Suprapubic skin (tissue), 4 donors: ENCODE results near the gene RHOT1. TPM values are rescaled to one million over a fixed set of nuclear protein-coding genes. Genes with fewer than 3 reads are reported as not detected.
"Not testable (repeated sequence)": the region's sequence is repeated elsewhere in the genome, so short reads cannot be mapped to it uniquely, and the experiment has no call there.

Experiments used
- DNase-seq, 2 donors: peaks; one replicate each; pipeline ENCODE4 v3.0.0-alpha.2; 2019; ENCODE audit warnings: low spot score in 2 of 2
- H3K27ac ChIP-seq: fragments of 200-600 bp; sonication (generic); one replicate; pipeline ENCODE4 v1.5.1; 2019
- H3K27me3 ChIP-seq: fragments of 200-600 bp; sonication (generic); one replicate; pipeline ENCODE4 v1.5.1; 2019
- H3K36me3 ChIP-seq: fragments of 200-600 bp; sonication (generic); one replicate; pipeline ENCODE4 v1.5.1; 2019
- H3K4me1 ChIP-seq: fragments of 200-600 bp; sonication (generic); one replicate; pipeline ENCODE4 v1.5.1; 2019
- H3K4me3 ChIP-seq: fragments of 200-600 bp; sonication (generic); one replicate; pipeline ENCODE4 v1.5.1; 2019; ENCODE audit warnings: mild to moderate bottlenecking
- H3K9me3 ChIP-seq: fragments of 200-600 bp; sonication (generic); one replicate; pipeline ENCODE4 v1.5.1; 2019
- CTCF ChIP-seq, 2 donors: fragments of 200-600 bp in 1 of 2; fragments of 450-650 bp in 1 of 2; sonication (generic) in 1 of 2; IDR thresholded peaks; one replicate each; pipeline ENCODE4 v1.5.1; 2016 to 2019; ENCODE audit warnings: antibody characterized with exemption in 2 of 2, mild to moderate bottlenecking in 1 of 2, moderate library complexity in 1 of 2
- EP300 ChIP-seq: sonication (generic); formaldehyde crosslinking; IDR thresholded peaks from one replicate; pipeline ENCODE4 v1.6.1; 2017; ENCODE audit warnings: antibody characterized with exemption
- POLR2A ChIP-seq, 2 donors: fragments of 450-650 bp; IDR thresholded peaks; one replicate each; pipeline ENCODE4 v1.6.1; 2017; ENCODE audit warnings: antibody characterized with exemption in 2 of 2, mild to moderate bottlenecking in 2 of 2, moderate library complexity in 2 of 2
- POLR2AphosphoS5 ChIP-seq, 3 donors: sonication (generic); formaldehyde crosslinking; IDR thresholded peaks; one replicate each; pipeline ENCODE4 v1.6.1; 2017; ENCODE audit warnings: antibody characterized with exemption in 3 of 3
- WGBS: methylation state at CpG from one replicate; pipeline ENCODE4 v1.1.5; 2018; 5-methylcytosine and 5-hydroxymethylcytosine counted together
- total RNA-seq, 4 donors: library from RNA; depleted of rRNA; stranded (reverse); fragments of >200 nt; gene quantifications; one replicate each; pipeline ENCODE4 v1.1.0, GENCODE V29; 2016

RHOT1 gene
- total RNA-seq, 4 donors from 2014 or later: 50.0 to 102 (median 61.4) TPM

- Histone ChIP-seq H3K4me3 (no peak overlapping the region), H3K9me3 (no peaks in the 10 kb centered on the region), H3K27me3 (no peaks in the 10 kb centered on the region), H3K36me3 (peaks cover 34% of the 10 kb centered on the region), H3K4me1 (peaks cover 13% of the 10 kb centered on the region), H3K27ac (no peak overlapping the region)
- TF ChIP-seq POLR2AphosphoS5 (IDR thresholded peaks at IDR 0.05) (no peak), CTCF (IDR thresholded peaks at IDR 0.05) (no peak), POLR2A (IDR thresholded peaks at IDR 0.05) (no peak), EP300 (no peak)
- 95% methylated on average over 8 of the region's 8 CpGs for WGBS
- DNase-seq: no peak
Observed at GRCh38 chr17:32161029-32161428, 18.7 kb downstream of the RHOT1 start.

- TF ChIP-seq POLR2AphosphoS5 (IDR thresholded peaks at IDR 0.05): no peak
- WGBS: 88% methylated on average over 6 of the region's 6 CpGs
- DNase-seq: no peak
Observed at GRCh38 chr17:32161506-32162365, 19.4 kb downstream of the RHOT1 start.

GRCh38 chr17:32174889-32175288 is 32.6 kb downstream of the RHOT1 start:
- Histone ChIP-seq H3K9me3 (no peaks in the 10 kb centered on the region), H3K36me3 (peaks cover 54% of the 10 kb centered on the region), H3K4me1 (no peaks in the 10 kb centered on the region), H3K27ac (no peak overlapping the region), H3K27me3 (no peaks in the 10 kb centered on the region), H3K4me3 (no peak overlapping the region)
- no peak for DNase-seq
- TF ChIP-seq CTCF (IDR thresholded peaks at IDR 0.05) (no peak), EP300 (no peak), POLR2A (IDR thresholded peaks at IDR 0.05) (no peak), POLR2AphosphoS5 (IDR thresholded peaks at IDR 0.05) (no peak)
- WGBS: 80% methylated on average over 3 of the region's 3 CpGs

More at GRCh38 chr17:32161506-32162365, 19.4 kb downstream of the RHOT1 start:
- Histone ChIP-seq H3K9me3 (peaks cover 2% of the 10 kb centered on the region), H3K36me3 (peaks cover 30% of the 10 kb centered on the region), H3K27ac (no peak overlapping the region), H3K27me3 (no peaks in the 10 kb centered on the region), H3K4me1 (peaks cover 6% of the 10 kb centered on the region), H3K4me3 (no peak overlapping the region)

DNA sequence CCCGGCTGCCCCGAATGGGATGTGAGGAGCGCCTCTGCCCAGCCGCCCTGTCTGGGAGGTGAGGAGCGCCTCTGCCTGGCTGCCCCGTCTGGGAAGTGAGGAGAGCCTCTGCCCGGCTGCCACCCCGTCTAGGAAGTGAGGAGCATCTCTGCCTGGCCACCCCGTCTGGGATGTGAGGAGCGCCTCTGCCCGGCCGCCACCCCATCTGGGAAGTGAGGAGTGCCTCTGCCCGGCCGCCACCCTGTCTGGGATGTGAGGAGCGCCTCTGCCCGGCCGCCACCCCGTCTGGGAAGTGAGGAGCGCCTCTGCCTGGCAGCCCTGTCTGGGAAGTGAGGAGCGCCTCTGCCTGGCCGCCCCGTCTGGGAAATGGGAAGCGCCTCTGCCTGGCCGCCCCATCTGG is 36.4 kb downstream of the RHOT1 start:
- not testable (repeated sequence) for DNase-seq, H3K27ac ChIP-seq, H3K27me3 ChIP-seq, H3K4me3 ChIP-seq, H3K4me1 ChIP-seq, H3K9me3 ChIP-seq
- 97% methylated on average over 11 of the region's 24 CpGs for WGBS
- H3K36me3 ChIP-seq: peaks cover 73% of the 10 kb centered on the region

DNA sequence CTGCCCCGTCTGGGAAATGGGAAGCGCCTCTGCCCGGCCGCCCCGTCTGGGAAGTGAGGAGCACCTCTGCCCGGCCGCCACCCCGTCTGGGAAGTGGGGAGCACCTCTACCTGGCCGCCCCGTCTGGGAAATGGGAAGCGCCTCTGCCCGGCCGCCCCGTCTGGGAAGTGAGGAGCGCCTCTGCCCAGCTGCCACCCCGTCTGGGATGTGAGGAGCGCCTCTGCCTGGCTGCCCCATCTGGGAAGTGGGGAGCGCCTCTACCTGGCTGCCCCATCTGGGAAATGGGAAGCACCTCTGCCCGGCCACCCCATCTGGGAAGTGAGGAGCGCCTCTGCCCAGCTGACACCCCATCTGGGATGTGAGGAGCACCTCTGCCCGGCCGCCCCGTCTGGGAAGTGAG is 36.8 kb downstream of the RHOT1 start:
- H3K4me1 ChIP-seq, H3K4me3 ChIP-seq, H3K9me3 ChIP-seq, H3K27ac ChIP-seq, H3K27me3 ChIP-seq, DNase-seq: not testable (repeated sequence)
- H3K36me3 ChIP-seq: peaks cover 77% of the 10 kb centered on the region
- 94% methylated on average over 9 of the region's 23 CpGs for WGBS

GRCh38 chr17:32179526-32179925 is 37.2 kb downstream of the RHOT1 start:
- not testable (repeated sequence) for DNase-seq, H3K9me3 ChIP-seq, H3K4me1 ChIP-seq, H3K4me3 ChIP-seq, H3K27me3 ChIP-seq, H3K27ac ChIP-seq
- no CpG with 5 or more reads among the region's 25 CpGs for WGBS
- H3K36me3 ChIP-seq: peaks cover 82% of the 10 kb centered on the region

GRCh38 chr17:32180262-32180661 is 38.0 kb downstream of the RHOT1 start:
- H3K4me3 ChIP-seq, H3K27ac ChIP-seq, H3K27me3 ChIP-seq, H3K4me1 ChIP-seq, H3K9me3 ChIP-seq, DNase-seq: not testable (repeated sequence)
- WGBS: 71% methylated on average over 2 of the region's 2 CpGs
- H3K36me3 ChIP-seq: peaks cover 86% of the 10 kb centered on the region

- H3K36me3 ChIP-seq: peaks cover 75% of the 10 kb centered on the region
- no peaks in the 10 kb centered on the region for H3K4me1 ChIP-seq
- 95% methylated on average over 2 of the region's 2 CpGs for WGBS
Observed at GRCh38 chr17:32185875-32186274, 43.6 kb downstream of the RHOT1 start.

More at GRCh38 chr17:32185875-32186274, 43.6 kb downstream of the RHOT1 start:
- Histone ChIP-seq H3K4me3 (no peak overlapping the region), H3K27ac (no peak overlapping the region), H3K9me3 (no peaks in the 10 kb centered on the region), H3K27me3 (no peaks in the 10 kb centered on the region)
- TF ChIP-seq CTCF (IDR thresholded peaks at IDR 0.05) (no peak), EP300 (no peak), POLR2AphosphoS5 (IDR thresholded peaks at IDR 0.05) (no peak), POLR2A (IDR thresholded peaks at IDR 0.05) (no peak)
- DNase-seq: no peak
